PFSK-1 (cell line): ENCODE results near the gene CKAP4.

Source experiments
- FOXP2 ChIP-seq: optimal IDR thresholded peaks from 2 replicates; pipeline ENCODE3; 2011; ENCODE audit warnings: borderline replicate concordance, control low read depth, inconsistent platforms; ENCODE audit not compliant: insufficient read depth; ENCODE audit errors: extremely low read length, extremely low read depth
- POLR2AphosphoS5 ChIP-seq: IDR thresholded peaks from 2 replicates; pipeline ENCODE4 v1.6.1; 2012; ENCODE audit warnings: low read depth, mild to moderate bottlenecking, control low read depth, low read length, moderate library complexity
- REST ChIP-seq, 2 experiments: IDR thresholded peaks; 2 replicates each; pipeline versions ENCODE4 v1.6.1 to v1.8.0; 2011 to 2012; ENCODE audit warnings: low read depth in 2 of 2, low read length in 2 of 2, control low read depth in 1 of 2, inconsistent platforms in 1 of 2, mild to moderate bottlenecking in 1 of 2, moderate library complexity in 1 of 2; ENCODE audit not compliant: insufficient read depth in 1 of 2
- SIN3A ChIP-seq: IDR thresholded peaks from 2 replicates; pipeline ENCODE4 v1.6.1; 2012; ENCODE audit warnings: mild to moderate bottlenecking, low read length, moderate library complexity, borderline replicate concordance; ENCODE audit not compliant: insufficient read depth
- TAF1 ChIP-seq: IDR thresholded peaks from 2 replicates; pipeline ENCODE4 v1.6.1; 2012; ENCODE audit warnings: low read length, control low read depth, borderline replicate concordance; ENCODE audit not compliant: insufficient read depth

GRCh38 chr12:106267535-106267934 lies 19.7 kb upstream of the CKAP4 start:
- TF ChIP-seq TAF1, result no peak
- no peak for TF ChIP-seq POLR2AphosphoS5
- TF ChIP-seq FOXP2, result no peak
- no peak for TF ChIP-seq REST (IDR thresholded peaks at IDR 0.05; ENCODE audit: insufficient read depth in 1 of 2, low read depth in 2 of 2, low read length in 2 of 2)
- no peak for TF ChIP-seq SIN3A
